Measurements from ENCODE around the gene DAG1. TPM values are rescaled to one million over a fixed set of nuclear protein-coding genes. Genes with fewer than 3 reads are reported as not detected.
"Not testable (repeated sequence)": the region's sequence is repeated elsewhere in the genome, so short reads cannot be mapped to it uniquely, and the experiment has no call there.

The DAG1 gene
- polyA plus RNA-seq, 2 of the 4 experiments (the other 2 are of a cell fraction), result 46.6 to 59.6 TPM

- TF ChIP-seq CHD4 (IDR thresholded peaks at IDR 0.05; ENCODE audit: borderline replicate concordance), result no peak
Measured at GRCh38 chr3:49484471-49484870, 14.4 kb downstream of the DAG1 start (continued).

GRCh38 chr3:49489247-49489646, 19.2 kb downstream of the DAG1 start:
- H3K4me1 ChIP-seq, result peaks cover 9% of the 10 kb centered on the region
- WGBS (ENCODE audit: missing lambda C conversion rate), result 96% methylated on average over 7 of the region's 7 CpGs
- no peaks in the 10 kb centered on the region for H3K9me3 ChIP-seq
- no peak for ATAC-seq
- ChIA-PET CTCF (interaction anchor here (1.0 kb wide), 1 partner anchor 10 kb away, joined by 3 read pairs; no protein-coding TSS in a partner anchor), POLR2A (interaction anchor here (0.9 kb wide), 1 partner anchor 19 kb away, joined by 3 read pairs; the partner anchor contains the start of gene DAG1)
- no peak overlapping the region for H3K4me2 ChIP-seq
- no peak overlapping the region for H3K27ac ChIP-seq
- DNase-seq (ENCODE audit: low read depth in 1 of 2, low spot score in 1 of 2), result no peak
- H3K4me3 ChIP-seq, result no peak overlapping the region
- no peak for TF ChIP-seq BHLHE40 (IDR thresholded peaks at IDR 0.05; ENCODE audit: low read depth, low read length)
- no peak for TF ChIP-seq HOXB13 (CRISPR knock-in tag; IDR thresholded peaks at IDR 0.05; ENCODE audit: low read depth)
- no peak for TF ChIP-seq FOSB (CRISPR knock-in tag; IDR thresholded peaks at IDR 0.05)
- FAIRE-seq, result no peak

GRCh38 chr3:49492969-49493368, 22.9 kb downstream of the DAG1 start:
- Histone ChIP-seq H3K4me2 (no peak overlapping the region), H3K4me3 (no peak overlapping the region), H3K9me3 (no peaks in the 10 kb centered on the region), H3K27ac (no peak overlapping the region), H3K4me1 (peaks cover 6% of the 10 kb centered on the region)
- POLR2A ChIA-PET, result no interaction called here
- no peak for FAIRE-seq
- WGBS (ENCODE audit: missing lambda C conversion rate), result 87% methylated on average over 4 of the region's 4 CpGs
- CTCF ChIA-PET, result interaction anchor here (0.6 kb wide), 2 partner anchors 38 to 505 kb away, joined by 3 read pairs; no protein-coding TSS in a partner anchor
- no peak for ATAC-seq
- TF ChIP-seq USF2 (IDR thresholded peaks at IDR 0.05) (no peak), FOSB (CRISPR knock-in tag; IDR thresholded peaks at IDR 0.05) (no peak)
- DNase-seq (ENCODE audit: low read depth in 1 of 2, low spot score in 1 of 2), result no peak

GRCh38 chr3:49493901-49494300, 23.8 kb downstream of the DAG1 start:
- Histone ChIP-seq H3K27ac (no peak overlapping the region), H3K4me1 (peaks cover 16% of the 10 kb centered on the region), H3K4me2 (no peak overlapping the region), H3K9me3 (no peaks in the 10 kb centered on the region), H3K4me3 (no peak overlapping the region)
- ATAC-seq (no peak), DNase-seq (ENCODE audit: low read depth in 1 of 2, low spot score in 1 of 2) (no peak), FAIRE-seq (no peak)
- no peak for TF ChIP-seq HOXA7 (CRISPR knock-in tag; IDR thresholded peaks at IDR 0.05)
- TF ChIP-seq NPAS2 (CRISPR knock-in tag; IDR thresholded peaks at IDR 0.05; ENCODE audit: borderline replicate concordance), result no peak
- TF ChIP-seq RARB (CRISPR knock-in tag; IDR thresholded peaks at IDR 0.05), result no peak
- no peak for TF ChIP-seq RFX5 (IDR thresholded peaks at IDR 0.05)
- TF ChIP-seq POLR2A (IDR thresholded peaks at IDR 0.05; ENCODE audit: low read length), result no peak
- TF ChIP-seq KDM5A (IDR thresholded peaks at IDR 0.05), result no peak
- no peak for TF ChIP-seq HMGXB4 (CRISPR knock-in tag; IDR thresholded peaks at IDR 0.05; ENCODE audit: borderline replicate concordance)
- no peak for TF ChIP-seq CHD4 (IDR thresholded peaks at IDR 0.05; ENCODE audit: borderline replicate concordance)
- TF ChIP-seq ZNF302 (CRISPR knock-in tag; IDR thresholded peaks at IDR 0.05), result no peak
- no peak for TF ChIP-seq POLR2AphosphoS2 (conservative IDR thresholded peaks at IDR 0.05; ENCODE audit: low read length)
- no peak for TF ChIP-seq MAFK (IDR thresholded peaks at IDR 0.05; ENCODE audit: partially characterized antibody)
- no peak for TF ChIP-seq MAZ (IDR thresholded peaks at IDR 0.05; ENCODE audit: borderline replicate concordance, low read depth, low read length)
- 98% methylated on average over 2 of the region's 2 CpGs for WGBS (ENCODE audit: missing lambda C conversion rate)
- CTCF ChIA-PET, result no interaction called here
- POLR2A ChIA-PET, result no interaction called here

- H3K4me1 ChIP-seq, result peaks cover 27% of the 10 kb centered on the region
- ChIA-PET POLR2A (no interaction called here), CTCF (no interaction called here)
- H3K27ac ChIP-seq, result no peak overlapping the region
- TF ChIP-seq ESRRA (IDR thresholded peaks at IDR 0.05; ENCODE audit: borderline replicate concordance, low read length) (no peak), MAX (IDR thresholded peaks at IDR 0.05) (no peak), RARB (CRISPR knock-in tag; IDR thresholded peaks at IDR 0.05) (no peak), HEYL (CRISPR knock-in tag; IDR thresholded peaks at IDR 0.05) (no peak), HOXA7 (CRISPR knock-in tag; IDR thresholded peaks at IDR 0.05) (no peak), EHMT2 (IDR thresholded peaks at IDR 0.05; ENCODE audit: low read depth) (no peak), CHD4 (IDR thresholded peaks at IDR 0.05; ENCODE audit: borderline replicate concordance) (no peak), RCOR1 (IDR thresholded peaks at IDR 0.05; ENCODE audit: low read depth, low read length) (no peak)
- no peak overlapping the region for H3K4me3 ChIP-seq
- FAIRE-seq (no peak), DNase-seq (ENCODE audit: low read depth in 1 of 2, low spot score in 1 of 2) (no peak), ATAC-seq (no peak)
- no peaks in the 10 kb centered on the region for H3K9me3 ChIP-seq
- H3K4me2 ChIP-seq, result no peak overlapping the region
Measured at GRCh38 chr3:49495023-49495422, 25.0 kb downstream of the DAG1 start.

GRCh38 chr3:49496845-49497244, 26.8 kb downstream of the DAG1 start:
- 87% methylated on average over 4 of the region's 4 CpGs for WGBS (ENCODE audit: missing lambda C conversion rate)
- H3K4me2 ChIP-seq; FAIRE-seq; H3K4me3 ChIP-seq; DNase-seq (ENCODE audit: low read depth in 1 of 2, low spot score in 1 of 2); H3K9me3 ChIP-seq; H3K27ac ChIP-seq; POLR2A ChIA-PET; ATAC-seq: not testable (repeated sequence)
- CTCF ChIA-PET, result interaction anchor here (0.7 kb wide), 1 partner anchor 203 kb away, joined by 4 read pairs; no protein-coding TSS in a partner anchor
- H3K4me1 ChIP-seq, result peaks cover 42% of the 10 kb centered on the region

Measured in A549 (cell line).